ENCODE results near the gene OR2Y1. TPM values are rescaled to one million over a fixed set of nuclear protein-coding genes. Genes with fewer than 3 reads are reported as not detected.

OR2Y1 gene
- total RNA-seq, 1 experiment from 2014 or later: not detected

DNA sequence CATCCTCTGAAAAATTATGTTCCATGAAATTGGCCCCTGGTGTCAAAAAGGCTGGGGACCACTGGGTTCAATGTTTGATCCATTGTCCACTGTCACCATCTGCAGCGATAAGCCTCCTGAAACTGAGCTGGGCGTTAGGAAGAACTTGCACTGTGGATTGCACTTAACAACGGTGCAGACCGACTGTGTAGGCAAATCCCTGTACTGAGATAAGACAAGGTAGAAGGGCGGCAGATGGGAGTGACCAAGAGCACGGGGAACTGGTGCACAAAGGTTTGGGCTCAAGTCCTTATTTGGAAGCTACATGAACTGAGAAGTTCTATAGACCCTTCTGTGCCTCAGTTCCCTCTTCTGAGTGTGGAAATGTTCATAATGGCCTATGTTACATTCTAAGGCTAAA lies 48.8 kb downstream of the OR2Y1 start:
- Histone ChIP-seq H3K4me2 (no peak overlapping the region), H3K9me3 (ENCODE audit: insufficient read depth, low read depth) (no peaks in the 10 kb centered on the region), H3K9me2 (ENCODE audit: insufficient read depth) (no peaks in the 10 kb centered on the region), H3F3A (ENCODE audit: insufficient read depth, low read depth) (no peaks in the 10 kb centered on the region), H3K4me1 (replicated peaks; ENCODE audit: insufficient read depth) (no peaks in the 10 kb centered on the region), H3K4me3 (no peak overlapping the region), H3K36me3 (ENCODE audit: low read depth) (no peaks in the 10 kb centered on the region), H3K79me2 (ENCODE audit: low read depth) (no peaks in the 10 kb centered on the region), H3K27me3 (ENCODE audit: insufficient read depth, low read depth) (peaks cover 98% of the 10 kb centered on the region), H2AFZ (no peak overlapping the region), H3K27ac (no peak overlapping the region), H4K20me1 (ENCODE audit: insufficient read depth) (no peaks in the 10 kb centered on the region)
- ChIA-PET CTCF (no interaction called here), POLR2A (ENCODE audit: unreplicated experiment) (no interaction called here)
- intact Hi-C loops (cut with micrococcal nuclease; ENCODE audit: unreplicated experiment): no loop called here
- no TSS peak for BruUV-seq (replicated peaks)
- TF ChIP-seq CTCF (conservative IDR thresholded peaks at IDR 0.05): no peak
- no peak for TF ChIP-seq EZH2 (IDR thresholded peaks at IDR 0.05; ENCODE audit: low read depth)
- no peak for DNase-seq

DNA sequence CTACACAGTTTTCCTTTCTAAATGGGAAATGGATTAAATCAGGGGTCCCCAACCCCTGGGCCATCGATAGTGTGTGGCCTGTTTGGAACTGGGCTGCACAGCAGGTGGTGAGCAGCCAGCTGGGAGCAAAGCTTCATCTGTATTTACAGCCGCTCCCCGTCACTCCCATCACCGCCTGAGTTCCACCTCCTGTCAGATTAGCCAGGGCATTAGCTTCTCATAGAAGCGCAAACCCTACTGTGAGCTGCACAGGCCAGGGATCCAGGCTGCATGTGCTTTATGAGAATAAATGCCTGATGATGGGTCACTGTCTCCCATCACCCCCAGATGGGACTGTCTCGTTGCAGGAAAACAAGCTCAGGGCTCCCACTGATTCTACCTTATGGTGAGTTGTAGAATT lies 49.3 kb downstream of the OR2Y1 start:
- no peak for TF ChIP-seq EZH2 (IDR thresholded peaks at IDR 0.05; ENCODE audit: low read depth)
- no peak for TF ChIP-seq CTCF (conservative IDR thresholded peaks at IDR 0.05)
- Histone ChIP-seq H3K4me1 (replicated peaks; ENCODE audit: insufficient read depth) (no peaks in the 10 kb centered on the region), H3K27me3 (ENCODE audit: insufficient read depth, low read depth) (peaks cover 98% of the 10 kb centered on the region), H3K27ac (no peak overlapping the region), H3K9me2 (ENCODE audit: insufficient read depth) (no peaks in the 10 kb centered on the region), H3K36me3 (ENCODE audit: low read depth) (no peaks in the 10 kb centered on the region), H3K4me3 (no peak overlapping the region), H2AFZ (no peak overlapping the region), H3K79me2 (ENCODE audit: low read depth) (no peaks in the 10 kb centered on the region), H3K9me3 (ENCODE audit: insufficient read depth, low read depth) (no peaks in the 10 kb centered on the region), H3K4me2 (no peak overlapping the region), H3F3A (ENCODE audit: insufficient read depth, low read depth) (no peaks in the 10 kb centered on the region), H4K20me1 (ENCODE audit: insufficient read depth) (no peaks in the 10 kb centered on the region)
- POLR2A ChIA-PET (ENCODE audit: unreplicated experiment): no interaction called here
- intact Hi-C loops (cut with micrococcal nuclease; ENCODE audit: unreplicated experiment): no loop called here
- CTCF ChIA-PET: no interaction called here
- BruUV-seq (replicated peaks): no TSS peak
- no peak for DNase-seq

- intact Hi-C loops (cut with micrococcal nuclease; ENCODE audit: unreplicated experiment): no loop called here
- H4K20me1 ChIP-seq (ENCODE audit: insufficient read depth): no peaks in the 10 kb centered on the region
- ChIA-PET POLR2A (ENCODE audit: unreplicated experiment) (no interaction called here), CTCF (no interaction called here)
- no peaks in the 10 kb centered on the region for H3K9me3 ChIP-seq (ENCODE audit: insufficient read depth, low read depth)
- H3K27ac ChIP-seq: no peak overlapping the region
- H3K27me3 ChIP-seq (ENCODE audit: insufficient read depth, low read depth): peaks cover 100% of the 10 kb centered on the region
- TF ChIP-seq EZH2 (IDR thresholded peaks at IDR 0.05; ENCODE audit: low read depth): no peak
- no peak for TF ChIP-seq CTCF (conservative IDR thresholded peaks at IDR 0.05)
- no peaks in the 10 kb centered on the region for H3K79me2 ChIP-seq (ENCODE audit: low read depth)
- no peak overlapping the region for H3K4me2 ChIP-seq
- H3F3A ChIP-seq (ENCODE audit: insufficient read depth, low read depth): no peaks in the 10 kb centered on the region
- no peaks in the 10 kb centered on the region for H3K4me1 ChIP-seq (replicated peaks; ENCODE audit: insufficient read depth)
- H3K9me2 ChIP-seq (ENCODE audit: insufficient read depth): no peaks in the 10 kb centered on the region
- DNase-seq: no peak
- H3K4me3 ChIP-seq: no peak overlapping the region
- no peaks in the 10 kb centered on the region for H3K36me3 ChIP-seq (ENCODE audit: low read depth)
- no TSS peak for BruUV-seq (replicated peaks)
- H2AFZ ChIP-seq: no peak overlapping the region
Observed at GRCh38 chr5:180689775-180690174, 50.1 kb downstream of the OR2Y1 start.

Other genes with a start within 250 kb of the OR2Y1 start
- 43.8 and 48.8 TPM in 2 replicates for gene CNOT6, start 245.7 kb downstream of the OR2Y1 start, total RNA-seq (2021)
- gene SCGB3A1, start 148.6 kb downstream of the OR2Y1 start, total RNA-seq (2021): not detected in 2 replicates
- not detected in 2 replicates for gene FLT4, start 90.5 kb downstream of the OR2Y1 start, total RNA-seq (2021)
- gene MGAT1, start 62.7 kb upstream of the OR2Y1 start, total RNA-seq (2021): 96.6 and 103 TPM in 2 replicates
- gene ZFP62, start 121.2 kb upstream of the OR2Y1 start, total RNA-seq (2021): 48.6 and 57.3 TPM in 2 replicates
- not detected in 2 replicates for gene BTNL8, start 159.1 kb upstream of the OR2Y1 start, total RNA-seq (2021)
- gene BTNL3, start 248.8 kb upstream of the OR2Y1 start, total RNA-seq (2021): not detected in 2 replicates